ENCODE data around the gene PYM1.

DNA sequence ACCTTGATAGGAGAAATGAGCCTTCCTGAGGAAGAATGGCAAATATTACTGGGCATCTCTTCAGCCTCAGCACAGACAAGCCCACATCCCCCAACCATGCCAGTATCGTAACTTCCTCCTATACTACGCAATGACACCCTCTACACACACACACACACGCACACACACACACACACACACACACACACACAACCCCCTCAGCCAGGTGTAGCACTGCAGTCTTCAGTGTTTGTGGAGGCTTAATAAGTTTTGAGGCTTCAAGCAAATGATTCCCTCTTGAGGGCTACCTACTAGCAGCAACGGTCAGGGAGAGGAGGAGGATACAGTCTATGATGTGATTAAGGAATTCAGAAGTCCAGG lies 4.8 kb upstream of the PYM1 start:
- TF ChIP-seq POLR2AphosphoS5 (IDR thresholded peaks at IDR 0.05), result no peak
- TF ChIP-seq, protein P1, sequence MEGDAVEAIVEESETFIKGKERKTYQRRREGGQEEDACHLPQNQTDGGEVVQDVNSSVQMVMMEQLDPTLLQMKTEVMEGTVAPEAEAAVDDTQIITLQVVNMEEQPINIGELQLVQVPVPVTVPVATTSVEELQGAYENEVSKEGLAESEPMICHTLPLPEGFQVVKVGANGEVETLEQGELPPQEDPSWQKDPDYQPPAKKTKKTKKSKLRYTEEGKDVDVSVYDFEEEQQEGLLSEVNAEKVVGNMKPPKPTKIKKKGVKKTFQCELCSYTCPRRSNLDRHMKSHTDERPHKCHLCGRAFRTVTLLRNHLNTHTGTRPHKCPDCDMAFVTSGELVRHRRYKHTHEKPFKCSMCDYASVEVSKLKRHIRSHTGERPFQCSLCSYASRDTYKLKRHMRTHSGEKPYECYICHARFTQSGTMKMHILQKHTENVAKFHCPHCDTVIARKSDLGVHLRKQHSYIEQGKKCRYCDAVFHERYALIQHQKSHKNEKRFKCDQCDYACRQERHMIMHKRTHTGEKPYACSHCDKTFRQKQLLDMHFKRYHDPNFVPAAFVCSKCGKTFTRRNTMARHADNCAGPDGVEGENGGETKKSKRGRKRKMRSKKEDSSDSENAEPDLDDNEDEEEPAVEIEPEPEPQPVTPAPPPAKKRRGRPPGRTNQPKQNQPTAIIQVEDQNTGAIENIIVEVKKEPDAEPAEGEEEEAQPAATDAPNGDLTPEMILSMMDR (IDR thresholded peaks at IDR 0.05), result no peak
